NCI-H748 (cell line): ENCODE measurements around the gene YWHAG.
A peak's percentile ranks its signal among the peaks of the same experiment; 100 is the strongest.
"Not testable (repeated sequence)": the region's sequence is repeated elsewhere in the genome, so short reads cannot be mapped to it uniquely, and the experiment has no call there.

Experiments
- DNase-seq: peaks from one replicate; lab custom pipeline; 2025; ENCODE audit not compliant: unreplicated experiment; lab: John Stamatoyannopoulos, UW

Gene YWHAG

DNA sequence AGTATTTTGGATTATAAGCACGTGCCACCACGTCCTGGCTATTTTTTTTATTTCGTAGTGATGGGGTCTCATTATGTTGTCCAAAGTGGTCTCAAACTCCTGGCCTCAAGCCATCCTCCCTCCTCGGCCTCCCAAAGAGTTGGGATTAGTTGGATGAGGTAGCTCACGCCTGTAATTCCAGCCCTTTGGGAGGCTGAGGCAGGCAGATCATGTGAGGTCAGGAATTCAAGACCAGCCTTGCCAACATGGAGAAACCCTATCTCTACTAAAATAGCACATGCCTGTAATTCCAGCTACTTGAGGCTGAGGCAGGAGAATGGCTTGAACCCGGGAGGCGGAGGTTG lies 21.8 kb upstream of the YWHAG start:
- DNase-seq: no peak

DNA sequence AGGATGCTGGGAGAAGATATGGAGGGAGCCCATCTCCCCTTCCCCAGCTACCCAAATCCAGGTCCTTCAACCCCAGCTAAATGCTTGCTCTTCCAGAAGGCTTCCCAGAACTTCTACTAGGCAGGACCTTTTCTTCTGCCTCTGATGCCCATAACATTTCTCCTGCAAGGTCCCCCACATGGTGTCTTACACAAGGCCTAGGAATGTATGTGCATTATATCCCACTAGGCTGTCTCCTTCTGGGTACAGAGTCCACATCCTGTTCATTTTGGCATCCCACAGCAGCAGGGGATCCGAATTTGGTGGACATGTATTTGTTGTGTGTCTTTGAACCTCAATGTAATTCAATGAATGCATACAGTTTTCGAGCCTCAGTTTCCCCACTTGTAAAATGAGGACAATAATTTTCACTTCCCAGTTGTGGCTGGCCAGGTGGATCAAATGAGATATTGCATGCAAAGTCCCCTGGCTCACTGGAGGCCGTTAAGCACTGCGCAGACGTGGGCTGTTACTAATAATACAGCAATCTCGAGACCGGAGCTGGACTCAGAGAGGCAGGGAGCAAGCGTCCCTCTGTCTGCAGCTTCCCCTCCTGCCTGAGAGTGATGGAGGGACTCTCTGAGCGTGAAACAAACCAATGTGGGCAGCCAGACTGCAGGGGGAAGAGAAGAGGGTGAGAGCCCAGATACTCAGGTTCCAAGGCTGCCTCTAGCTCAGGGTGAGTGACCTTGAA lies 18.6 kb upstream of the YWHAG start:
- DNase-seq: no peak

DNA sequence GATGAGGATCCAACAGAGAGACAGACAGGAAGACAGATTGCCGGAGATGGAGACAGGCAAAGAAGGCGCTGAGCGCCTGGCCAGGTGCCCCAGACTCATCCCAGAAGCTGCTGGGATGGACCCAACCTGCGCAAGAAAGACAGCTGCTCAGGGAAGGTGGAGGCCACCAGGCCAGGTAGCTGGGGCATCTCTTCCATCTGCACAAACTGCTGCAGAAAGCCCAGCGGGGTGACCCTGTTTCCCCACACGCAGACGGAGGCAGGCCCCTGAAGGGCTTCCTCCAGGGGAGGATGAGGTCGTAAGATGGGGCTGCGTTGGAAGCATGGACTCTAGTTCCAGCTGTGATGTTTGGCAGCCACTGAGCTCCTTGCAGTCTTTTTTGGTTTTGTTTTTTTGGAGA lies 16.5 kb upstream of the YWHAG start:
- DNase-seq: no peak

DNA sequence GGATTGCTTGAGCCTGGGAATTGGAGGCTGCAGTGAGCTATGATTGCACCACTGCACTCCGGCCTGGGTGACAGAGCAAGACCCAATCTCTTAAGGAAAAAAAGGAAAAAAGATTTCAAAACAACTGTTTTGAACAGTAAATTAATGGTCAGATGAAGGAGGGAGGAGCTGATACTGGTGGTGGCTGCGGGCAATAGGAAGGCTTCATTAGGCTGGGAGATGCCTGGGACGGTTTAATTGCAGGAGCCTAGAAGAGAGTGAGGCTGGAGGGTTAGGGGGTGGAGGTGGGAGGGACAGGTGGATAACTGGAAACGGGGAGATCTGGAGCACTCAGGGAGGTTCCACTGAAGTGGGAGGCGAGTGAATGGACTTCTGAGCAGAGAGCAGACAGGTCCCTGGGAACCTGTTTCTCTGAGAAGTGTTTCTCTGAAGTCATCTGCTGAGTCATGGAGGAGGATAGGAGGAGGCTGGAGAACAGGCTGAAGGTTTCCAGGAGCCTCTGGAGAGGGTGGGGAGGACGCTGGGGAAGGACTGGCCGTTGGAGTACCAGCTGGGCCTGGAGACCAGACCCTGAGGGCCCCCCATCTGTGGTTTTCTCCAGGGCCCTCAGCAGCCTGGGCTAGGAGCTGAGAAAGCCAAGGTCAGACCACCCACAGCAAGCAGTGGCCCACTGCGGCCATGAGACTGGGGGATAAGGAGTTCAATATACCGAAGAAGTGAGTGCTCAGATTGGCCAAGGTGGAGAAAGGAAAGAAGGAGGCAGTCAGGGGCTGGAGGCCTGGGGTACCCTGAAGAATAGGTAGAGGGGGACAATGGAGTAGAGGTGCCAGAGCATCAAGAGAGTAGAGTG lies 14.4 kb upstream of the YWHAG start:
- DNase-seq: no peak

DNA sequence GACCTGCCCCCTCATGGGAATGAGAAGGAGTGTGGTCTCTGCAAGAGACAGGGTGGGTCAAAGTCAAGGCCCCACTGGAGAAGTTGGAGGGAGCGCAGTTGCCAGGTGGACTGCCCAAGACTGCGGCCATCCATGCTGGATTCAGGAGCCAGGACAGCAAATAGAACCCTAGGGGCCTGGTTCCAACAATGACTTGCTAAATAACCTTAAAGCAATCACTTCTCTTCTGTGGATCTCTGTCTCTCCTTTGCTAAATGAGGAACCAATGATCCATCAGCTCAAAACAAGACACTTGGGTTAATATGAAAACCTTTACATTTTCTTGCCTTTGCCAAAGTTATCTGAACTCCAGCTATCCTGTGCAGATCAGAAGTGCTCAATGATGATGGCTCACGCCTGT lies 12.6 kb upstream of the YWHAG start:
- DNase-seq: no peak

DNA sequence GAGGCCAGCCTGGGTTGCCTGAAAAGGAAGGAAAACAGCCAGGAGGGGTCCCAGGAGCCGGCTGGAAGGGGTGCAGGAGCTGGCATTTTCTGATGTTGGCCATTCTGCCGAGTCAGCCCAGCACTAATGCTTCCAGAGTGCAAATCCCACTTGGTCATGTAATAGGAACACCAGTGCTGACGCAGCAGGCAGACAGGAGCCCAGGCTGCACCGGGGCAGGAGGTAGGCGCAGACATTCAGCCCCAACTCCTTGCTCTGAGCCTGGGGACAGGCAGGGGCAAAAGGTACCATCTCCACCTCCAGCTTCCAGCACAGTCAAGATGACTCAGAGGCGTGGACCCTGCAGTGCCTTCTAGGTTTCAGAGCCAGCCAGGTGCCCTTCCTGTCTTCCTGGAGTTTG lies 10.2 kb upstream of the YWHAG start:
- no peak for DNase-seq

DNA sequence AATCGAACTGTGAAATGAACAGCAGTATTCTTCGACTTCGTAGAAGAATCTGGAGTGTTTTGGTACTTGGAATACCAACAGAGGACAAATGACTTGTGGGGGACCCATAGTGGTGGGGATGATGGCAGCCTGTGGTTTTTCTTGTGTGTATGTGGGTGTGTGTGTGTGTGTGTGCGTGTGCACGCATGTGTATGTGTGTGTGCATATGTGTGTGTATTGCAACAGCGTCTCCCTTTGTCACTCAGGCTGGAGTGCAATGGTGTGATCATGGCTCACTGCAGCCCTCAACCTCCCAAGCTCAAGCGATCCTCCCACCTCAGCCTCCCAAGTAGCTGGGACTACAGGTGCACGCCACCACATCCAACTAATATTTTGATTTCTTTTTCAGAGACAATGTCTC lies 9.4 kb upstream of the YWHAG start:
- no peak for DNase-seq

DNA sequence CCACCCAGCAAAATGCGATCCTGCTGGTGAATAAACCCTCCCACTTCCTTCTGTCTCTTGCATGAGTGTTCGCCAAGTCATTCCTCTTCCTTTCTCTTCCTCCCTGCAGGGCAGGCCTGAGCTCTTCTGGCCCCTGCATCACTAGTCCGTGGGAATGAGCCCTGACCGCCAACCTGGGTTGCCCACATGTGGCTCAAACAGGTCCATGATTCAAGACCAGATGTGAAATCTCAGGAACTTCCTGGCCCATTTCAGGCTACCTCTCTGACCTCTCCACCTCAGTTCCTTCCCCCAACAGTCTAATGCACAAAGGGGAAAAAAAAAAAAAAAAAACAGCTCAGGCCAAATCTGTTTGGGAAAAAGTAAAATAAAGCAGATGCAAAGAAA lies 5.4 kb upstream of the YWHAG start:
- DNase-seq: no peak

DNA sequence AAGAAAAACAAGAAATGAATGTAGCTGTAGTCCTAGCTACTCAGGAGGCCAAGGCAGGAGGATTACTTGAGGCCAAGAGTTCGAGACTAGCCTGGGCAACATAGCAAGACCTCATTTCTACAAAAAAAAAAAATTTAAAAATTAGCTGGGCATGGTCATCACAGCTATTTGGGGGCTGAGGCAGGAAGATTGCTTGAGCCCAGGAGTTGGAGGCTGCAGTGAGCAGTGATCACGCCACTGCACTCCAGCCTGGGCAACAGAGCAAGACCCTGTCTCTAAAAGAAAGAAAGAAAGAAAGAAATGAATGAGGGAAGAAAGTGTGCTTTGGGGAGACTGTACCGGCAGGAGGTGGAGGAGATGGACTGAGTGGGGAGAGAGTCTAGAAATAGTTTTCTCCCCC lies 5.0 kb upstream of the YWHAG start:
- not testable (repeated sequence) for DNase-seq

DNA sequence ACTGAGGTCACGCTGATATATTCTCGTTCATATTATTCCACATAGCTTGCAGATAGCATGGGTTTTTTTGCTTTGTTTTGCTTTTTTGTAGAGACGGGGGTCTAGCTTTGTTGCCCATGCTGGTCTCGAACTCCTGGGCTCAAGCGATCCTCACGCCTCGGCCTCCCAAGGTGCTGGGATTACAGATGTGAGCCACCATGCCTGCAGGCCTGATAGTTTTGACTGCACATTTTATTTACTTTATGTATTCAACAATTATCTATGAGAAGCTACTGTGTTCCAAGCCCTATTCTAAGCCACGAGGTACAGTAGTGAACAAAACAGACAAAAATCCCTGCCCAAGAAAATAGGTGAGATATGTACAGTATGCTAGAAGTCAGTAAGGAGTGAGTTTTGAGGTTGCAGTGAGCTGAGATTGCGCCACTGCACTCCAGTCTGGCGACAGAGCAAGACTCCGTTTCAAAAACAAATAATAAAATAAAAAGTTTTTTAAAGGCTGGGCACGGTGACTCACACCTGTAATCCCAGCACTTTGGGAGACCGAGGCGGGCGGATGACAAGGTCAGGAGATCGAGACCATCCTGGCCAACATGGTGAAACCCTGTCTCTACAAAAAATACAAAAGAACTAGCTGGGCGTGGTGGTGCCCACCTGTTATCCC lies 1.3 kb upstream of the YWHAG start:
- DNase-seq: no peak

DNA sequence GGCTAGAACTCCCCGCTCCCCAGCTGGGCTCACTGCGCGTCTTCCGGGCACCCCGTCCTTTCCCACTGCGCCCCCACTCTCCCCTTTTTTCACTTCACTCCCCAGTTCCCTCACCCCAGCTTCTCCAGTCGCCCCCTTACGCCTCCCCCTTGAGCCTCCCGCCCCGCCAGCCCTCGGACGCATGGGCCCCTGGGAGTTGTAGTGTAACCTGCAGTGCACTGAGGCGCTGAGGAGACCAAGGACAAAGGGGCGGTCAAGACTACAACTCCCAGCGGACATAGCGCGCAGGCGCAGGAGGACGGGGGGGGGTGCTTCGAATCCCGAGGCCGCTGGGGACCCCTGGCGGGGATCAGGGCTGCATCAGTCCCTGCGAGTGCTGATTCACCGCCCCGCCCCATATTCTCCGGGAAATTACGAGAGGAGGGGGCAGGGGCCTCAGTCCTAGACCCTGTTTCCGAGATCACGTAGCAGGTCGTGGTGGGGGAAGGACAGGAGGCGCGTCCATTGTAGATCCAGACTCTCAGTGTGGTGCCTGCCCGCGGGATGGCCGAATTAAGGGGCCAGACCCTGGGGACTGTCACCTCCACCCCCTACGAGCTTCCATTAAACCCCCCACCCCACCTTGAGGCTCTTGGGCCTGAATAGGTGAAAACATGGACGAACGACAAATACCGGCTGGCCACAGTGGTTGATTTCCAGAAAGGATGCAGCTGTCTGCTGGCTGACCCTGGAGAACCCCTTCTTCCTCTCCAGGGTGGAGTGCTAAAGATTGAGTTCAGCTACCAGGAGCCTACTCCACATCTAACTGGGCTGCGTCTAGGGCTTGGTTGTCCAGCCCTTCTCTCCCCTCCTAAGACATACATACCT lies 553 bp upstream of the YWHAG start:
- peak; percentile 99 for DNase-seq

DNA sequence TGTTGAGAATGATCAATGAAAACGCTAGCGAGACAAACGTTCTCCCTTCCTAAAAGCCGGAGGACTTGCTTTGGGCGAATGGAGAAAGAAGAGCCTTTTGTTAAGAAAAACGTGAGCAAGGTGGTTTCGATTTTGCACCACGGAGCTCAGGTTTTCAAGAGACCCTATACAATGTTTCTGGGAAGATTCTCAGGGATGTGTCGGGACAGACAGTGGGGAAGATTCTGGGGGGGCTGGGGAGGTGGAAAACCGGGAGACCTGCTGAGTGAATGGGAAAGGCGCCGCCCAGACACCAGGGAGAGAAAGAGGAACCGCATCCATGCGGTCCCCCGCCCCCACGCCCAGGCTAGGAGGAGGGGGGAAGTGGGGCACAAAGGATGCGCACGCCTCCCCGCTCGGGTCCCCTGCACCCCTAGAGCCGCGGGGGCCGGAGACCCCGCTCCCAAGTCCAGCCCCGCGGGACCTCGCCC lies 745 bp downstream of the YWHAG start:
- DNase-seq: peak; percentile 68

DNA sequence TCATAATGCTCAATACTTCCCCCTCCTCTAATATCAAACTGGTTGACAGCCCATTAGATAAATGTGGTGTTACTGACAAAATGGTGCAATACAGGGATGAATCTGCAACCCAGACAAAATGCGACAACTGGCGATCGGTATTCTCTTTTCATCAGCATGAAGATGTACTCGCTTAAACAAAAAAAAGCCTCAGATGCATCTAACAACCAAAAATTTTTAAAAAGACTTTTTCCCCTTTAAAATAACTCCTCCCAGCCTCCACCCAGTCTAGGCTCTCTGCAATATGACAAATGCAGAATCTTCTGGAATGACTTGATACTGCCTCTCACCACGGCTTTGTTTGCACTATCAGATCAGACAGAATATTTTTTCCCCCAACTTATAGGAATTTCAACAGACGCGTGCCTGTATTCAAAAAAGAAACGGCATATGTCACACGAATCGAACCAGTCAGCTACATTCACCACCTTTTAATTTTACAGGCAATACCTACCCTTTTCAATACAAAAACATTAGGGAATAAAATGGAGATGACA lies 1.2 kb downstream of the YWHAG start:
- DNase-seq: peak; percentile 46

DNA sequence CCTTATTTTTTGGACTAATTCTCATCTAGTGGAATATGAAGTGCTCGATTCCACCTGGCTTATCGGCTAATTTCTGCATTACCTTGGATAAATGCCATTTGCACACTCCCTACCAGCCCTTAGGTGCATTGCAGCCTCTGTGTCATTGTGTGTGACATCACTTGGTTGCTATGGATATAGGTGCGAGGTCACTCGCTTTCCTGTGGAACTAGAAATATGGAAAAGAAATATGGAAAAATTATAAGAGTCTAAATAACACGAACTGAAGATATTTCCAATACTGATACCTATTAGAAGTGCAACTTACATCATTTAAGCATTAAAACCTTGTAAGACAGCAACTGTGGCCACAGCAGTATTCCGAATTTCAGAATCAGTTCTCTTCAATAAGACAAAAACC lies 2.0 kb downstream of the YWHAG start:
- peak; percentile 69 for DNase-seq

DNA sequence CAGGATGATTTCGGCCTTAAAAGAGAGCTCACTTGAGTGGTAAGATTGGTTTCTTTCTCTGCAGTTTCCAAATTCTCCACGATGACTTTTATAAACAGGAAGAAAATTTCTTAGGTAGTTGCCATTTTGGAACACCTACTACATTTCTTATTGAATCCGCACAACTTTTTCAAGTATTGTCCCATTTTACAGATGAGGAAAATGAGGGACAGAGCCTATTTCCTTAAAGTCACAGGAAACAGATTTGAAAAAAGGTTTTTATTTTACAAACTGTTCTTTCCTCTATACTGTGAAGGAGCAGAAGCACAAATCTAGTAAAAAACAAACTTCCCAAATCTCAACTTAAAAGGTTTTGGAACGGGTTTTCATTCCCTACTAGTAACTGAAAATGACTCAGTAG lies 2.7 kb downstream of the YWHAG start:
- DNase-seq: no peak

DNA sequence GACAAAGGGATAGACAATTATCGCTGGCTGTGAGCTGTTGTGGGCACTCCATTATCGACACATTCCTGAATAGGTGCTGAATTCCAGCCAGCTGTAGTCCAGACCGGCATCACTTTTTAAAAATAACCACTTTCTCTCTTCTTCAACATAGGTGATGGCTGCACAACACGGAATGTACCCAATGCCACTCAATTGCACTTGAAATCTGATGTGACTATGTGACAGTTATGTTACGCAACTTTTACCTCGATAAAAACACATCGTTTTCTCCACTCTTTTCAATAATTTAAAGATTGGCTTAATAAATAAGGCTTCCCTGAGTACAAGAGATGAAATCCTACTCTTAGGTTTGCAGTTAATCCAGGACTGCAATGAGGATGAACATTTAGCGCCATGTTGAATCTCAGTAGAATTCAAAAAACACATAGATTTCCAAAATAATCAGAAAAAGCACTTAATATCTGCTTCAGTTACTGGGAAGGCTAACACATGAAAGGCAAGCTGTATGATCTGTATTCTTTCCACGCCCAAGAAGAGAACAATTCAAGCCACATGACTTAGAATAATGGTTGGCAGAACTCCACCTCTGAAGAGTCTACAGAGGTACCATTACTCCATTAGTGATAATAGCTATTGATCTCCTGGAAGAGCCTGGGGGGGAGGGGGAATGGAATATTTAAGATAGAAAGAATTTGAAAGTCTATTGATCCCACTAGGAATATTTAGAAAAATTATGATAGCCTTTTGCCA lies 3.6 kb downstream of the YWHAG start:
- no peak for DNase-seq

DNA sequence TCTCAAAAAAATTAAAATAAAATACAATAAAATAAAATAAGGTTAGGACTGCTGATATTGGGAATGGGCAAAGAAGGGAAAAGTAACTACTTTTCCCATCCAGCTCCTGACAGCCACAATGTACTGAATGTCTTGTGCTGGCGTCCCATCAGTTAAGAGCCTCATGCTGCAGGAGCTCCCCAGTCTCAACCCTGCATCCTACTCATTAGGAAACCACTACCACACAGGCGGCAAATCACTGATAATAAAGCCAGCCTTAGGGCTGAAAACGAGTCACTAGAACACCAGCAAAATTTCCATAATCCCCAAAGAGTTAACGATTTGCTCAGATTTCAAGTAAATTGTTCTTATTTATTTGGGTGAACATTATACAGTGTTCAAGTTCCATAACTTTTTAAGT lies 4.3 kb downstream of the YWHAG start:
- no peak for DNase-seq

DNA sequence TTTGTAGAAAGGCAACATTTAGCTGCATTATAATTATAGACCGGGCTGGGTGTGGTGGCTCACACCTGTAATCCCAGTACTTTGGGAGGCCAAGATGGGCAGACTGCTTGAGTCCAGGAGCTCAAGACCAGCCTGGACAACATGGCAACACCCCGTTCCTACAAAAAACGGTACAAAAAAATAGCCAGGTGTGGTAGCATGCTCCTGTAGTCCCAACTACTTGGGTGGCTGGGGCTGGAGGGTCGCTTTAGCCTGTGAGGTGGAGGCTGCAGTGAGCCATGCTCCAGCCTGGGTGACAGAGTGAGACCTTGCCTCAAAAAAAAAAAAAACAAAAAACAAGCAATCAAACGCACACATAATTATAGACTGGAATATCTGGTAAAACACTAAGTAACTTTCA lies 5.0 kb downstream of the YWHAG start:
- no peak for DNase-seq

DNA sequence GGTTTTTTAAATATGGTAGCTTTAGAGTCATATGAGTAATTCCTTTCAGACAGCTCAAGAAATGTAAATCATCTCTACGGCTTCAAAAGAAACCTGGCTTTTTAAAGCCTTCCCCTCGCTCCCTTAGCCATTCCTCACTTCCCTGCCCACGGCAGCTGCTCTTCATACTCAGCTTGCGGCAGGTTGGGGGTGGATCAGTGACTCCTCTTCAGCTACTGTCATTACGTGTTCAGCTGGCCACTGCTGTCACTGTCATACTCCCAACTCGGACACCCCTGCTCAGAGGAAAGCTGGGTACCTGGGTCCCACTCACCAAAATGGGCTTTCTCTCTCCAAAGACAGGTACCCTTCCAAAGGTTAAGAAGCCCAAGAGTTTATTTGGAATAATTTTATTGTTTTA lies 6.6 kb downstream of the YWHAG start:
- DNase-seq: no peak

DNA sequence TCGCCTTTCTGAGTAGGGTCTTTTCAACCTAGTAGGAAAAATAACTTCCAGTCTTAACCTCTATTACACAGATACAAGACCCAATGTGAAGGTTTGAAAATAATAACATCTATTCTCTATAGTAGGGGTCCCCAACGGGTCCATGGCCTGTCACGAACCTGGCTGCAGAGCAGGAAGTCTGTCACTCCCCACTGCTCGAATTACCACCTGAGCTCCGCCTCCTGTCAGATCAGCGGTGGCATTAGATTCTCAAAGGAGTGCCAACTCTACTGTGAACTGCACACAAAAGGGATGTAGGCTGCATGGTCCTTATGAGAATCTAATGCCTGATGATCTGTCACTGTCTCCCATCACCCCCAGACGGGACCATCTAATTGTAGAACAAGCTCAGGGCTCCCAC lies 7.4 kb downstream of the YWHAG start:
- DNase-seq: no peak
